Lung (tissue), 12 donors: ENCODE results near the gene DAZL. TPM values are rescaled to one million over a fixed set of nuclear protein-coding genes. Genes with fewer than 3 reads are reported as not detected.
"Not testable (repeated sequence)": the region's sequence is repeated elsewhere in the genome, so short reads cannot be mapped to it uniquely, and the experiment has no call there.

Source experiments
- ATAC-seq: fragments of 200-7000 bp; cut with Tn5 transposase; one replicate; pipeline ENCODE4 v1.9.1; 2020; ENCODE audit warnings: moderate number of reproducible peaks; ENCODE audit not compliant: insufficient read depth, low FRiP score
- DNase-seq, 3 donors: peaks; one replicate each; pipeline ENCODE4 v3.0.0-alpha.2; 2013 to 2017
- H3K27ac ChIP-seq, 2 donors: one replicate each; pipeline ENCODE4 v1.5.1; 2013; ENCODE audit warnings: mild to moderate bottlenecking in 2 of 2, moderate library complexity in 2 of 2, control low read depth in 1 of 2, inconsistent platforms in 1 of 2, low read depth in 1 of 2, low read length in 1 of 2
- H3K27me3 ChIP-seq, 3 donors: one replicate each; pipeline ENCODE4 v1.5.1; 2013; ENCODE audit warnings: low read length in 2 of 3; ENCODE audit not compliant: control insufficient read depth in 3 of 3, insufficient read depth in 3 of 3
- H3K36me3 ChIP-seq, 4 donors: one replicate each; pipeline ENCODE4 v1.5.1; 2013; ENCODE audit warnings: low read length in 4 of 4, mild to moderate bottlenecking in 1 of 4, moderate library complexity in 1 of 4; ENCODE audit not compliant: control insufficient read depth in 4 of 4, insufficient read depth in 4 of 4
- H3K4me1 ChIP-seq, 5 donors: one replicate each; pipeline ENCODE4 v1.5.1; 2013; ENCODE audit warnings: low read length in 5 of 5, mild to moderate bottlenecking in 2 of 5, moderate library complexity in 1 of 5; ENCODE audit not compliant: control insufficient read depth in 5 of 5, insufficient read depth in 5 of 5
- H3K4me3 ChIP-seq: one replicate; pipeline ENCODE4 v1.5.1; 2013; ENCODE audit warnings: mild to moderate bottlenecking, control low read depth, moderate library complexity
- H3K9ac ChIP-seq, 2 donors: one replicate each; pipeline ENCODE4 v1.5.1; 2013; ENCODE audit warnings: low read length in 2 of 2, control low read depth in 1 of 2; ENCODE audit not compliant: insufficient read depth in 1 of 2
- H3K9me3 ChIP-seq, 4 donors: one replicate each; pipeline ENCODE4 v1.5.1; 2013; ENCODE audit warnings: low read length in 3 of 4, mild to moderate bottlenecking in 1 of 4, moderate library complexity in 1 of 4; ENCODE audit not compliant: control insufficient read depth in 4 of 4, insufficient read depth in 3 of 4
- whole genome bisulfite sequencing, 2 donors: extraction: QIAGEN DNeasy Blood & Tissue Kit; methylation state at CpG; one replicate each; pipeline ENCODE4 v1.1.7; 2013; 5-methylcytosine and 5-hydroxymethylcytosine counted together
- polyA plus RNA-seq, 2 donors: library from polyadenylated mRNA; stranded (reverse); fragments of 200-250 nt; gene quantifications; one replicate each; pipeline ENCODE4 v1.2.1, GENCODE V29; 2013
- total RNA-seq, 2 donors: library from RNA; depleted of rRNA in 1 of 2; stranded (reverse); fragments of >200 nt in 1 of 2; gene quantifications; one replicate each; pipeline ENCODE4 v1.2.1, GENCODE V29; 2014 to 2021
- TF ChIP-seq, protein P1 (sequence below): IDR thresholded peaks from 2 replicates; pipeline ENCODE4 v1.5.1; 2012; ENCODE audit warnings: mild to moderate bottlenecking; ENCODE audit errors: control extremely low read depth, extremely low read depth
- donor health status: control.
- donor health status: control.
- donor health status: Bipolar disorder and iron deficiency.
- donor health status: healthy.
- donor health status: DM: yes; HTN: yes; CAD: no.

Gene DAZL
- total and polyA plus RNA-seq, 4 donors: 0.09 TPM; not detected in 3

DNA sequence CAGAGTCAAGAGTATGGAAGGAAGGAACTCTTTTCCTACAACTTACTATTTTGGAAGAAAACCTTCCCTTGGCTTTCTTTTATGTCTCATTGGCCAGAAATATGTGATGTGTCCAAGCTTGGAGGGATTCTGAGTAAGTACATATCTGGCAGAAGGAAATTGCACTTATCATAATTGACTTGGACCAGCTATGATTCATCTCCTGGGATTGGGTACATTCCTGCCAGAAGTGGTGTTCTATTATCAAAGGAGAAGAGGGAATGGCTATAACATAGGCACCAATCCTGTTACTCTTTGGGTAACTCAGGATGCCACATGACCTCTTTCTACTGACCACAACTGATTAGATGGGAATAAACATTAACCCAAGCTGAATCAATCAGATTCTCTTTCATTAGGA, 13.5 kb upstream of the DAZL start:
- peaks cover 0 to 7% (median 0%) of the 10 kb centered on the region in 4 donors for H3K9me3 ChIP-seq
- no peak for ATAC-seq
- TF ChIP-seq, protein P1, sequence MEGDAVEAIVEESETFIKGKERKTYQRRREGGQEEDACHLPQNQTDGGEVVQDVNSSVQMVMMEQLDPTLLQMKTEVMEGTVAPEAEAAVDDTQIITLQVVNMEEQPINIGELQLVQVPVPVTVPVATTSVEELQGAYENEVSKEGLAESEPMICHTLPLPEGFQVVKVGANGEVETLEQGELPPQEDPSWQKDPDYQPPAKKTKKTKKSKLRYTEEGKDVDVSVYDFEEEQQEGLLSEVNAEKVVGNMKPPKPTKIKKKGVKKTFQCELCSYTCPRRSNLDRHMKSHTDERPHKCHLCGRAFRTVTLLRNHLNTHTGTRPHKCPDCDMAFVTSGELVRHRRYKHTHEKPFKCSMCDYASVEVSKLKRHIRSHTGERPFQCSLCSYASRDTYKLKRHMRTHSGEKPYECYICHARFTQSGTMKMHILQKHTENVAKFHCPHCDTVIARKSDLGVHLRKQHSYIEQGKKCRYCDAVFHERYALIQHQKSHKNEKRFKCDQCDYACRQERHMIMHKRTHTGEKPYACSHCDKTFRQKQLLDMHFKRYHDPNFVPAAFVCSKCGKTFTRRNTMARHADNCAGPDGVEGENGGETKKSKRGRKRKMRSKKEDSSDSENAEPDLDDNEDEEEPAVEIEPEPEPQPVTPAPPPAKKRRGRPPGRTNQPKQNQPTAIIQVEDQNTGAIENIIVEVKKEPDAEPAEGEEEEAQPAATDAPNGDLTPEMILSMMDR: no peak
- no peaks in the 10 kb centered on the region for H3K36me3 ChIP-seq
- H3K4me1 ChIP-seq: no peaks in the 10 kb centered on the region
- no peak overlapping the region for H3K9ac ChIP-seq
- H3K4me3 ChIP-seq: no peak overlapping the region
- H3K27me3 ChIP-seq: no peaks in the 10 kb centered on the region
- DNase-seq: no peak
- no peak overlapping the region for H3K27ac ChIP-seq

DNA sequence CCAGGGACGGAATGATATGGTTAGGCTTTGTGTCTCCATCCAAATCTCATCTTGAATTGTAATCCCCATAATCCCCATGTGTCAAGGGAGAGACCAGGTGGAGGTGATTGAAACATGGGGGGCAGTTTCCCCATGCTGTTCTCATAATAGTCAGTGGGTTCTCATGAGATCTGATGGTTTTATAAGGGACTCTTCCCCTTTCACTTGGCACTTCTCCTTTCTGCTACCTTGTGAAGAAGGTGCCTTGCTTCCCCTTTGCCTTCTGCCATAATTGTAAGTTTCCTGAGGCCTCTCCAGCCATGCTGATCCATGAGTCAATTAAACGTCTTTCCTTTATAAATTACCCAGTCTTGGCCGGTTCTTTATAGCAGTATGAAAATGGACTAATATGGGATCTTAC, 11.9 kb upstream of the DAZL start:
- ATAC-seq, H3K4me3 ChIP-seq, H3K4me1 ChIP-seq, H3K9me3 ChIP-seq, H3K27me3 ChIP-seq, DNase-seq, H3K9ac ChIP-seq, H3K27ac ChIP-seq, H3K36me3 ChIP-seq: not testable (repeated sequence)
- 89 to 91% methylated on average over 3 of the region's 3 CpGs for WGBS, 2 donors

DNA sequence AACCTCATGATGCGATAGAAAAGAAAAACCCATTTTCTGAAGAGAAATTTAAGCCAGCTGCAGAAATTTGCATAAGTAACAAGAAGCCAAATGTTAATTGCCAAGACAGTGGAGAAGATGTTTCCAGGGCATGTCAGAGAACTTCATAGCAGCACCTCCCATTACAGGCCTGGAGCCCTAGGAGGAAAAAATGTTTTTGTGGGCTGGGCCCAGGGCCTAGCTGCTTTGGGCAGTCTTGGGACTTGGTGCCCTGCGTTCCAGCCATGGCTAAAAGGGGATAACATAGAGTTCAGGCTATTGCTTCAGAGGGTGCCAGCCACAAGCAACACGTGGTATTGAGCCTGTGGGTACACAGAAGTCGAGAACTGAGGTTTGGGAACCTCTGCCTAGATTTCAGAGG, 10.9 kb upstream of the DAZL start:
- no peaks in the 10 kb centered on the region for H3K4me1 ChIP-seq
- H3K27me3 ChIP-seq: no peaks in the 10 kb centered on the region
- H3K9me3 ChIP-seq: peaks cover 0 to 7% (median 0%) of the 10 kb centered on the region in 4 donors
- no peaks in the 10 kb centered on the region for H3K36me3 ChIP-seq
- ATAC-seq (no peak), DNase-seq (no peak)
- TF ChIP-seq, protein P1: no peak
- no peak overlapping the region for H3K27ac ChIP-seq
- WGBS, 2 donors: 90 to 97% methylated on average over 4 of the region's 4 CpGs
- H3K9ac ChIP-seq: no peak overlapping the region
- no peak overlapping the region for H3K4me3 ChIP-seq

DNA sequence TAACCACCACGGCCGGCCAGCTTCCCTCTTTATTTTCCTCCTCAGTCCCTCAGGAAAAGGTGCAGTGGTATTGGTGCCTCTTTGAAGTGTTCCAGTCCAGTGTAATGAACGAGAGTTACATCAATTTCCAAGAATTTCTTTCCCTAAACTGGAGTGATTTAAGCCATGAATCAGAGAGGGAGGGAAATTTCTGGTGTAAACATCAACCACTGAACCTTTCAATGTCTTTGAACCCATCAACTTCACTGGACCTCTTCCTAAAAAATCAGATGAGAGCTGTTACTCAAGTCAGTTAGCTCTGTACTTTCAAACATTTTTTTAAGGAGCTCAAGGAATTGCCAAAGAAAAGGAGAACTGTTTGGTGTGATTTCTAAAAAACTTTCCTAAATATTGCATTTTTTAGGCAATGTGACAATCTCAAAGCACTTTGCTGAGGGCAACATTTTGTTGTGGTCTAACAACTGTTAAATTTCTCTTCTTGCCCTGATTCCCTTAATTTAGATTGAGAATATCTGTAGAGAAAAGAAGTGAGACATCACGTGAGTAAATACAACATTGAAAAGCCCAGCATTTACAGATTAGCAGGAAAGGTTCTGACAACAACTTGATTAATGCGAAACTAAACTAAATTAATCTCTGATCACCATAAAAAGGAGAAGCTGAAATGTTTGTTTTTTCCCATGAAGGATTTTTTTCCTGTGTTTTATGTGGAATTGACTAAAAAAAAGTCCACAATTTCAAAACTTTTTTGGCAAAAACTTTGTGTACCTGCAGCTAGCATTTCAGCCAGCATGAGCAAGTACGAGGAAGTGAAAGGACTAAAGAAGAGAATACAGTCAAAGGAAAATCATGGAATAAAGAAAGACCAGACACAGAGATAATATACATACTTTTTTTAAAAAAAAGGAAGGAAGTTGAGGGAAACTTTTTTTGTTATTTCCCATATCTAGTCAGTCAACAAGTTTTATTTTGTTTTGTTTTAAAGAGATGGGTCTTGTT, 9.1 kb upstream of the DAZL start:
- Histone ChIP-seq H3K9me3 (peaks cover 0 to 7% (median 0%) of the 10 kb centered on the region in 4 donors), H3K9ac (no peak overlapping the region), H3K27me3 (no peaks in the 10 kb centered on the region), H3K4me3 (no peak overlapping the region), H3K36me3 (no peaks in the 10 kb centered on the region), H3K27ac (no peak overlapping the region), H3K4me1 (no peaks in the 10 kb centered on the region)
- TF ChIP-seq, protein P1: no peak
- ATAC-seq: no peak
- DNase-seq: no peak
- 80 to 89% methylated on average over 6 of the region's 6 CpGs for WGBS, 2 donors
